GM19438 (cell line): ENCODE data around the gene CUEDC1.

Source experiments
- ATAC-seq: cut with Tn5 transposase; IDR thresholded peaks from one replicate; pipeline ENCODE4 v1.9.1; 2021; ENCODE audit warnings: low read depth; ENCODE audit not compliant: unreplicated experiment

The CUEDC1 gene

GRCh38 chr17:57814421-57814820, 140.8 kb downstream of the CUEDC1 start:
- ATAC-seq, result no peak

GRCh38 chr17:57811638-57812280, 143.5 kb downstream of the CUEDC1 start:
- ATAC-seq, result no peak
